Hematopoietic multipotent progenitor cell treated with erythropoietin and hydrocortisone succinate and interleukin-3 and kit ligand, for 15 days (in vitro differentiated cells): ENCODE data around the gene TPRX2.
"Not testable (repeated sequence)": the region's sequence is repeated elsewhere in the genome, so short reads cannot be mapped to it uniquely, and the experiment has no call there.

Experiments
- DNase-seq: peaks from one replicate; pipeline ENCODE4 v3.0.0-alpha.2; 2015; ENCODE audit warnings: low spot score

The TPRX2 gene

DNA sequence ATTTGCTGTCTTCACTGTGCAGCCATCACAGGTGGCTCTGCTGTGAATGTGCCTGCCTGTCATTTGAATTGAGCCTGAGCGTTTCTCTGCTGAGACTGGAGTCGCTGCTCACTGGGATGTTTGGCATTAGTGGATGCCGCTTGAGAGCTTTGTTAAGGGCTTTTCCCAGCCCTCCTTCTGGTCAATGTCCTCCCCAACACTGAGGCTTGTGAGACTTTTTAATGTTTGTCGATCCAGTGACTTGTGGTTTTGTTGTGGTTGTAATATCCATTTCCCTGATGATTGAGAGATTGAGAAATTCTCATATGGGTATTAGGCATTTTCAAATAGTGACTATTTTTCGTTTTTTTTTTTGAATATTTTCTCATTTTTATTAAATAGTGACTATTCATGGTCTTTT is 2.6 kb downstream of the TPRX2 start:
- no peak for DNase-seq

DNA sequence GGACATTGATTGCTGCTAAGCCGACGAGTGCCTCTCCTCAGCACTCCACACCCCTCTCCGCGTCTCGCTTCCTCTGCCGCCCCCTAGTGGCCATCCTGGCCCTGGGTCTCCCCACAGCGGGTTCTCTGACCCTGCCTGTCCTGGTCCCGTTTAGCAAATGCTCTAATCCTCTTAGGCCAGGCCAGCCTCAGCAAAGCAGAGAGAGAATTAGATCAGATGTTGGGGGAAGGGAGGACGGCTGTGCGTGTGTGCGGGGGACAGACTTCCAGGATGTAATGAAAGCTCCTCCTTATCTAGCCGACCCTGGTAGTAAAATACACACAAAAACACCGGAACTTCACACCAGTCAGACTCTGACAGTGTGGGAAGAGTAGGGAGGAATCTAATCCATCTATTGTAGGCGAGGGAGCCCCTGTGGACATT is 4.5 kb downstream of the TPRX2 start:
- peak; percentile 69 for DNase-seq

DNA sequence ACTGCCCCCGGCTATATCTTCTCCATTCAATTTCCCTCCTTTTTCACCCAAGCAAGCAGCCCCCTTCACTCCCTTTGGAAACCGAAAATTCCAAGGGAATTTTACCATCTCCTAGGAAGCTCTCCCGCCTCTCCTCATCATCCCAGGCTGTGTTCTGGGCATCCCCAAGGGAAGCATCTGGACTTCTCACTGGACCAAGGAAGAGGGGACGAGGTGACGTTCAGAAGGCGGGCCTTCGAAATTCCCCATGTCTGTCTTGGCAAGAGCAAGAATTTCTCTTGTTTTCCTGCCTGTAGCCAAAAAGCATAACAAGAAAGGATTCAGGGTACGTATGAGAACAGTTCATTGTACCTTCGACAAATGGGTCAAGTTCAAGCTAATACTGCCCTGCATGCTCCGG is 6.1 kb downstream of the TPRX2 start:
- no peak for DNase-seq

DNA sequence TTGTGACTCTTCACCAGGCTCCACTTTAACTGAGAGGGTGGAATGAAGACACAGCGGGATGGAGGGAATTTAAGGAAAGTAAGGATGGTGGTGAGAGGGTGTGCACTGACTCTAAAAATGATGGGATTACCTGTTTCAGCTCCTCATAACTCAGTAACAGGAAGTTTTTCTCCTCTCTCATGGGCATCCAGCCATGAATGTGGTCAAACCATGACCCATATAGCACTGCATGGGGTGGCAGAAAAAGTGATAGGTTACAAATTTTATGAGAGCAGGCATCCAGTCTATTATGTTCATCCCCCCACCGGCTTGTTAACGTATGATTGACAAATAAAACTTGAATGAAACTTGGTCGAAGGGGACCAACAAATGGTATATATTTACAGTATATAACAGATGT is 19.9 kb downstream of the TPRX2 start:
- DNase-seq: no peak

DNA sequence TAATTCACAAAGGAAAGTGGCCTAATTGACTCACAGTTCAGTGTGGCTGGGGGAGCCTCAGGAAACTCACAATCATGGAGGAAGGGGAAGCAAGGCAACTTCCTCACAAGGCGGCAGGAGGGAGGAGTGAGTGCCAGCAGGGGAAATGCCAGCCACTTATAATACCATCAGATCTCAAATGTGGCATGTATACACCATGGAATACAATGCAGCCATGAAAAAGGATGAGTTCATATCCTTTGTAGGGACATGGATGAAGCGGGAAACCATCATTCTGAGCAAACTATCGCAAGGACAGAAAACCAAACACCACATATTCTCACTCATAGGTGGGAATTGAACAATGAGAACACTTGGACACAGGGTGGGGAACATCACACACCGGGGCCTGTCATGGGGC is 20.4 kb downstream of the TPRX2 start:
- DNase-seq: not testable (repeated sequence)

DNA sequence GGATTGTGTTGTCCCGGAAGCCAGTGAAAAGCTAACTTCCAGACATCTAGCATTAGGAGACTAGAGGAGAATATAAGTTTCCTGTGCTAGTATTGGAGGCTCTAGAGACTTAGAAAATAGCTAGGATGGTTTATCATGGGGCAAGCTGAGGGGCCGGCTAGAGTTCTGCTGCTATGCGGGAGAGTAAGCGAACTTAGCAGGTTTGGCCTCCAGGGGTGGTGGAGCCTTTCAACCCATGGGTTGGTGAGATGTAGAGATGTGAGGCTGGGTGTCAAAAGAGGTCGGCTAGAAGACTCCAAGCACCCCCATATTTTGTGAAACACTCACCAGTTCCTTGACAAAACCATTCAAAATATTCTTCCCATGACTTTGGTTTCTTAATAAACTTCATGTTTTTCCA is 22.7 kb downstream of the TPRX2 start:
- DNase-seq: no peak

DNA sequence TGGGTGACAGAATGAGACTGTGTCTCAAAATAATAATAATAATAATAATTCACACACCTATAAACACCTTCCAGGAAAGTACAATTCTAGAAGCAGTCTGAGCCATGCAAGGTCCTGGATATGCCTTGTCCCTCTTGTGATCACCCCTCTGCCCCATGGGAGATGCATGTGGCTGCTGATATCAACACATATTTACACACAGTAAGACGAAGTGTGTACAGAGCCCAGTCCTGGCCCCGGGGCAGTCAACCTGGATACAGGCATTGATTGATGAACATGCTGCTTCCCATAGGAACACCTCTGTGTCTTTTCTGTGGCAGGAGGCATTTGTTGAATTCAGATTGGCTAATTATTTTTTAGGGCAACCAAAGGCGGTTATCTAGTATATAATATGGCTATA is 23.9 kb downstream of the TPRX2 start:
- DNase-seq: no peak

DNA sequence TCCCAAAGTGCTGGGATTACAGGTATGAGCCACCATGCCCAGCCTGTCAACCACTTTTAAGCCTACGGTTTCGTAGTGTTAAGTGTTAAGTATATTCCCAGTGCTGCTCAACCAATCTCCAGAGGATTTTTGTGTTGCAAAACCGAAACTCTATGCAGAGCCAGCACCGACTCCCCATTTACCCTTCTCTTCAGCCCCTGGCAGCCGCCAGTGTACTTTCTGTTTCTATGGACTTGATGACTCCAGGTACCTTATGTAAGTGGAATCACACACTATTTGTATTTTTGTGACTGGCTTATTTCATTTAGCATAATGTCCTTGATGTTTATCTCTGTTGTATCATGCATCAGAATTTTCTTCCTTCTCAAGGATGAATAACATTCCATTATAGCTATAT is 26.0 kb downstream of the TPRX2 start:
- DNase-seq: no peak

DNA sequence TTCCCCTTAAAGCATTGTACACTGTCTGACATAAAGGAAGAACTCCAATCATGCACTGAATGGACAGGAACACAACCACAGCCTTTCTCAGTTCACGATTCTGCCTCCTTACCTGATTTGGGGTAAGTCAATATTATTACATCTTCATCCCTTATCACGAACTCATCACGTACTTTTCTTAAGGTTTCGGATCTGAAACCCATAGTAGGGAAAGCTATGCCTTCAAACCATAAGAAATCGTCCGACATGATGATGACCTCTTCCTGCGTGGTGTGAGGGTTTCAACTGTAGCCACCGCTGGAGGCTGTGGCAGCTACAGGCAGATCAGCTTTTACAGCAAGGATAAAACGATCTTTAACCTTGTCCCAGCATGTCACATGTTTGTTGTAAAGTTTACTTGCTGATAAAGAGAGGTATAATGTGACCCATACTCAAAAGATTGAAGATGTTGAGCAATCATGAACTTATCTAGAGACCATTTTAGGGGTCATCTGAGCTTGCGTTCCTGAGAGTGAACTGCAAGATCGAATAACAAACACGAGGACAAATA is 27.1 kb downstream of the TPRX2 start, which contains the start of gene SULT2A1:
SULT2A1 (minus strand) TSS at position 306 of the 550 bp plus-strand sequence; CDS start at position 248, 58 bp downstream.
- DNase-seq: no peak

DNA sequence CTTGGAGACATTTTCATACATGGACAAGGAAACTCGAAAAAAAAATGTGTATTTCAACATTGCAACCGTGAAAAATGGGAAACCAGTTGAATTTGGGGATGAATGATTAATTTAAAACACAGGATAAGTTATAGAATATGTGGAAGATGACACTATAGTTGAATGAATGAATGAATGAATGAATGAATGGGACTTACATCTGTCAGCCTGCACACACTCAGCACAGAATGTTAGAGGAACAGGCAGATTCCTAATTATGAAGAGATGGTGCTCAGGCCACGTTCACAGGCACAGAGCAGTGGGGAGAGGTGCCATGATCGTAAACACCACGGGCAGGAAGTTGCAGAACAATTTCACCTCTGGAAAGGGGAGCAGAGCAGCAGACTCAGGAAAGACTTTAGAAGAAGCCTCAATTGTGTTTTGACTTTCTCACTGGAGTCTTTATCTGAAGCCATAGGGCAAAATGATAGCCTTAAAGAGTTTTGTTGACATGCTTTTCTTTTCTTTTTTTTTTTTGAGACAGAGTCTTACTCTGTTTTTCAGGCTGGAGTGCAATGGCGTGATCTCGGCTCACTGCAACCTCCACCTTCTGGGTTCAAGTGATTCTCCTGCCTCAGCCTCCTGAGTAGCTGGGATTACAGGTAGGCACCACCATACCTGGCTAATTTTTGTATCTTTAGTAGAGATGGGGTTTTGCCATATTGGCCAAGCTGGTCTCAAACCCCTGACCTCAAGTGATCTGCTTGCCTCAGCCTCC is 32.0 kb downstream of the TPRX2 start:
- DNase-seq: no peak

DNA sequence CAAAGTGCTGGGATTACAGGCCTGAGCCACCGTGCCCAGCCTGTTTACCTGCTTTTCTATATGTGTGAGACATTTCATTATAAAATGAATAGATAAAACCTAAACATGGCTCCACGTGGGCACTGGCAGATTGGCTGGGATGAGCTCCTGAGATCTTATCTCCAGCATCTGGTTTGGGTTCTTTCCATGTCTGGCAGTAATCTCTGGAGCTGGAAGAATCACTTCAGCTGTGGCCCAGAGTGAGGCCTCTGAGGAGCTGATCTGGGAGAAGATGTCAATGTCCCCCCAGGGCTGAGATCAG is 32.5 kb downstream of the TPRX2 start:
- no peak for DNase-seq

DNA sequence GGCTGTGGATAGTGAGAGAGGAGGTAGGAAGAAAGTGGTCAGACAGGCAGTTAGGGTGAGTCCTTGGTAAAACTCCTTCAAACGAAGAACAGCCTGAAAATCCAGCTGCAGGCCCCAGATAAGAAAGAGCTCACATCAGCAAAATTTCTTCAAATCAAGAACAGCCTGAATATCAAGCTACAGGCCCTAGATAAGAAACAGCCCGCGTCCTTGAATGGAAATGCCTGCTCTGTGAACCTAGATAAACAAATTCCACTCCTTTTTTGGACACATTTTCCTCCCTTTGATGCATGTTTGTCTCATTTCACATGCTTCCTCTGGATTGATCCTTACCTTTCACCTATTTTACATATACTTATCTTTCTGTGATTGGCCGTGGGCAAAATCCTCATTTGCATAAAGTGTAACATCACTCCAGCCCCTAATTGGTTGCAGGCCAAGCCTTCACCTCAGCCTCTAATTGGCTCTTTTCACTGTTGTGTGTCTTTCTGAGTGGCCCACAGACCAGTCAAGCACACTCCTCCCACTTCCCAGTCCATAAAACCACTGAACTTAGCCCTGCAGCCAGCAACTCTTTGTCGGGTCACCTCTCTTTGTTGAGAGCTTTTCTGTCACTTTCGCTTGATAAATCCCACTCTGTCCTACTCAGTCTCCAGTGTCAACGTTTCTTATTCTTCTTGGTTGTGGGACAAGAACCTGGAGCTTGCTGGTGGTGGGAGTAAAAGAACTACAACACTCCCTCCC is 33.1 kb downstream of the TPRX2 start:
- no peak for DNase-seq

DNA sequence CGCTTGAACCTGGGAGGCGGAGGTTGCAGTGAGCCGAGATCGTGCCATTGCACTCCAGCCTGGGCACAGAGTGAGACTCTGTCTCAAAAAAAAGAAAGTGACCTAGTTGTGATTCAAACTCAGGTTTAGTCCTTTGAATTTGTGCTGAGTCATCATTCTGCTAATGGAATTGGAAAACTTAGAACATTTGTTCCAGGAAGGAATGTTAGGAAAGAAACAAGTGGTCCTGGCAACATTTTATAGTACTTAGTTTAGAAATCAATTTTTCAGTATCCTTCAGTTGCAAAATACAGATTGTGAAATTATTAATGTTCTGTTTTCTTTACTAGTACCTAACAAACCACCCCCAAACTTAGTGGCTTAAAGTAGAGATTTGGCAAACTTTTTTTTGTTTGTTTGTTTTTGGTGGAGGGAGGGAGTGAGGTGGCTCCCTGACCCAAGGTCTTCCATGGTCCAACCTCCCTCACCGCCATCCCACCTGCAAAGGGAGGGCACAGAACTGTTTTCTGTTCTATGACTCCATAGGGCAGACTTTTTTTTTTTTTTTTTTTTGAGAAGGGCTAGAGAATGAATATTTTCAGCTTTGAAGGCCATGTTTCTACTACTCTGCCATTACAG is 36.2 kb downstream of the TPRX2 start:
- no peak for DNase-seq

DNA sequence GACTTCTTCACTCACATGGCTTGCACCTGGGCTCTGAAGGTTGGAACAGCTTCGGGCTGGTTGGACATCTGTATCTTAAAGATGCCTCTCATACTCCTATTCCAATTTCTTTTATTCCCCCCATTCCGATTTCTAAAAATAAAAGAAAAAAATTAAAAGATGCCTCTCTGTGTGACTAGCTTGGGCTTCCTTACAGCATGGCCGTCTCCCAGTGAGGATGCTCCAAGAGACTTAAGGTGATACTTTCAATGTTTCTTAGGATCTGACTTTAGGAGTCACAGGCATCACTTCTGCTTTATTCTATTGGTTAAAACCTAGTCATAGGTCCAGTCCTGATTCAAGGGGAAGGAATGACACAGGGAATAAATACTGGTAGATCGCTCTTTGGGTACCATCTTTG is 37.0 kb downstream of the TPRX2 start:
- no peak for DNase-seq

DNA sequence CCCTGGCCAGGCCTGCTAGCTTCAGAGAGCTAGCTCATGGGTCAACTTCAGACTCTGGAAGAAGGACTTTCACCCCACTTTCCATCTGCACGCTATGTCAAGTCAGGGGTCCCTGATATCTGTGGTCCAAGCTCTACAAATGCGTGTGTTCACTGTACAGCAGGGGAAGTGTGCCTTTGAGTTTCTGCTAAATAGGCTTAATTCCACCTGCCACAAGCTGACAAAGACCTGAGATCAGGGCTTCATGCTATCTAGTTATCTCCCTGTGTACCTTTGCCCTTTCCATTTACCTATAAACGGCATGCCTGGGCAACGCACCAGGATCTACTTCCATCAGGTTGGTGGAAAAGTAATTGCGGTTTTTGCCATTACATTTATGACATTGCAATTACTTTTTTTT is 37.7 kb downstream of the TPRX2 start:
- DNase-seq: no peak

DNA sequence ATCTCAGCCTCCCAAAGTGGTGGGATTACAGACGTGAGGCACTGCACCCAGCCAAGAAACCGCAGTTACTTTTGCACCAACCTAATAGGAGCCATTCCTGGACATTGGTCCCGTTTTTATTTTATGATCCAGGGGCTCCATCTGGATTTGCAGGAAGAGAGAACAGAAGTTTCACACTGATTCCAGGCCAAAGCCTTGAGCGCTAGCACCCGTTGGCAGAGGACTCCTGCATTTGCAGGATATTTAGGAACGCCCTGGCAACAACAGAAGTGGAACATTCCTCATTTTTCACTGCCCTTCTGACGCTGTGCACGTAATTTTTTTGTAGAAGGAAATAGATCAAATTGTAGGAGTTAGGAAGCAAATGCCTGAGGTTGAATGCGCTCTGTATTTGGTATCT is 38.8 kb downstream of the TPRX2 start:
- DNase-seq: no peak

DNA sequence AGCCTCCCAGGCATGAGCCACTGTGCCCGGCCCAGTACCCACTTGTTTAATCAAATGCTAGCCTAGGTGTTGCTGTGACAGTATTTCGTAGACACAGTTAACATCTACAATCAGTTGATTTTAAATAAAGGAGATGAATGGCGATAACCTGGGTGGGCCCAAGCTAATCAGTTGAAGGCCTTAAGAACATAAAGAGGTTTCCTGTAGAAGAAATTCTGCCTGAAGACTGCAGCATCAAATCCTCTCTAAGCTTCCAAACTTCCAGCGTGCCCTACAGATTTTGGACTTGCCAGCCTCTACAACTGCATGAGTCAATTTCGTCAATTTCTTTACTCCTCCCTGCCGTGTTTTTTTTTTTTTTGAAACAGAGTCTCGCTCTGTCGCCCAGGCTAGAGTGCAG is 40.3 kb downstream of the TPRX2 start:
- no peak for DNase-seq

DNA sequence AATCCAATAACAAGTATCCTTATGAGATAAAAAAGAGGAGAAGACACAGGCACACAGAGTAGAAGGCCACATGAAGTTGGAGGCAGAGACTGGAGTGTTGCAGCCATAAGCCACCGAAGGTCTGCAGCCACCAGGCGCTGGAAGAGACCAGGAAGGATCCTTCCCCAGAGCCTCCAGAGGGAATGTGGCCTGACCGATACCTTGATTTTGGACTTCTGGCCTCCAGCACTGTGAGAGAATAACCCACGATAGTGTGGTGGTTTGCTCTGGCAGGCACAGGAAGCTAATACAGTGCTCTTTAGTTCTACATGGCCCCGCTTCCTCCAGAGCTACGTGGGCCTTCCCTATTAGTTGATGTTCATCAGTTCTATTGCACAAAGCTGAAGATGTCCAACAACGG is 42.3 kb downstream of the TPRX2 start:
- no peak for DNase-seq

DNA sequence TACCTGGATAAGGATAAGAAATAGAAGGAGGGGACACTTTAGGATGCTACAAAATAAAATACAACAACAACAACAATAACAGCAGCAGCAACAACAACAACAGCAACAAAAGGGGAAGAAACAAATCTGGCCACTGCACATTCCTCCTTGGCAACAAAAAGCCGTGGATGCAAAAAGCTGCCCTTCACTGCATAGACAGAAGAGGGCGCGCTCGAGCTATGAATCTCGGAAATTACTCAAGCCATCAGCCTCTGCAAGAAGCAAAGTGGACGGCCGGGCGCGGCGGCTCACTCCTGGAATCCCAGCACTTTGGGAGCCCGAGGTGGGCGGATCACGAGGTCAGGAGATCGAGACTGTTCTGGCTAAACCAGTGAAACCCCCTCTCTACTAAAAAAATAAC is 50.3 kb downstream of the TPRX2 start:
- not testable (repeated sequence) for DNase-seq

DNA sequence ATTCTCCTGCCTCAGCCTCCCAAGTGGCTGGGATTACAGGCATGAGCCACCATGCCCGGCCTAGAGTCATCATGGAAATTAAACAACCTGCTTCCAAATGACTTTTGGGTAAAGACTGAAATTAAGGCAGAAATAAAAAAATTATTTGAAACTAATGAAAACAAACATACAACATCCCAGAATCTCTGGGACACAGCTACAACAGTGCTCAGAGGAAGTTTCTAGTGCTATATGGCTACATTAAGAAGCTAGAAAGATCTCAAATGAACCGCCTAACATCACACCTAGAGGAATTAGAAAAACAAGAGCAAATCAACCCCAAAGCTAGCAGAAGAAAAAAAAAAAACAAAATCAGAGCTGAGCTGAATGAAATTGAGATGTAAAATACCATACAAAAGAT is 51.2 kb downstream of the TPRX2 start:
- DNase-seq: not testable (repeated sequence)
